ENCODE data around the gene GRK3.
A peak's percentile ranks its signal among the peaks of the same experiment; 100 is the strongest.
"Not testable (repeated sequence)": the region's sequence is repeated elsewhere in the genome, so short reads cannot be mapped to it uniquely, and the experiment has no call there.

Gene GRK3

GRCh38 chr22:25702040-25702439, 137.6 kb downstream of the GRK3 start:
- peaks cover 19 to 79% (median 42%) of the 10 kb centered on the region in 11 experiments; a peak in 21 of 22 replicates for H3K36me3 ChIP-seq
- no peak overlapping the region; a peak in 1 of 22 replicates for H3K4me2 ChIP-seq
- TF ChIP-seq Cebpa-rat (IDR thresholded peaks at IDR 0.05) = no peak
- peaks cover 0 to 14% (median 0%) of the 10 kb centered on the region in 11 experiments; a peak in 4 of 22 replicates for H4K20me1 ChIP-seq
- H3K9ac ChIP-seq = no peak overlapping the region
- no peaks in the 10 kb centered on the region for H3K9me3 ChIP-seq (replicated peaks in 1 of 11)
- H3K27ac ChIP-seq = no peak overlapping the region
- no peaks in the 10 kb centered on the region for H3K27me3 ChIP-seq
- H3K4me1 ChIP-seq = peaks cover 8 to 29% (median 15%) of the 10 kb centered on the region in 10 experiments; a peak in 18 of 20 replicates
- H3K4me3 ChIP-seq = no peak overlapping the region

GRCh38 chr22:25702571-25703167, 138.2 kb downstream of the GRK3 start:
- peaks cover 0 to 14% (median 0%) of the 10 kb centered on the region in 11 experiments; a peak in 4 of 22 replicates for H4K20me1 ChIP-seq
- no peaks in the 10 kb centered on the region for H3K9me3 ChIP-seq (replicated peaks in 1 of 11)
- peak overlapping the region in 1 of 11 experiments; percentile 33; a peak in 1 of 22 replicates for H3K27ac ChIP-seq
- peaks cover 20 to 79% (median 44%) of the 10 kb centered on the region in 11 experiments; a peak in 21 of 22 replicates for H3K36me3 ChIP-seq
- no peak overlapping the region for H3K4me3 ChIP-seq
- peak overlapping the region; percentile 3 to 65 (median 25); a peak in 13 of 22 replicates for H3K4me2 ChIP-seq
- no peak for TF ChIP-seq Cebpa-rat (IDR thresholded peaks at IDR 0.05)
- 0 out of 22 replicates have a peak overlapping the region, but pooled peaks of 1 of the 11 experiments have one; percentile 1 for H3K9ac ChIP-seq
- H3K4me1 ChIP-seq = peaks cover 8 to 32% (median 17%) of the 10 kb centered on the region in 10 experiments; a peak in 18 of 20 replicates
- no peaks in the 10 kb centered on the region for H3K27me3 ChIP-seq

- Histone ChIP-seq H3K27ac (no peak overlapping the region), H3K4me3 (no peak overlapping the region), H3K9ac (no peak overlapping the region)
Measured at GRCh38 chr22:25704701-25705100, 140.2 kb downstream of the GRK3 start.

GRCh38 chr22:25706197-25706596, 141.7 kb downstream of the GRK3 start:
- TF ChIP-seq Cebpa-rat (IDR thresholded peaks at IDR 0.05) = no peak
- Histone ChIP-seq H4K20me1 (peaks cover 0 to 14% (median 0%) of the 10 kb centered on the region in 11 experiments; a peak in 2 of 22 replicates), H3K27ac (no peak overlapping the region), H3K36me3 (peaks cover 26 to 82% (median 51%) of the 10 kb centered on the region in 11 experiments; a peak in 21 of 22 replicates), H3K9ac (no peak overlapping the region), H3K4me2 (no peak overlapping the region), H3K4me1 (peaks cover 8 to 32% (median 16%) of the 10 kb centered on the region in 10 experiments; a peak in 17 of 20 replicates), H3K9me3 (replicated peaks in 1 of 11) (no peaks in the 10 kb centered on the region), H3K4me3 (no peak overlapping the region), H3K27me3 (no peaks in the 10 kb centered on the region)

More at GRCh38 chr22:25704701-25705100, 140.2 kb downstream of the GRK3 start:
- Histone ChIP-seq H3K27me3 (no peaks in the 10 kb centered on the region), H3K4me1 (peaks cover 8 to 36% (median 13%) of the 10 kb centered on the region in 10 experiments; a peak in 17 of 20 replicates), H3K9me3 (replicated peaks in 1 of 11) (no peaks in the 10 kb centered on the region), H4K20me1 (peaks cover 0 to 14% (median 0%) of the 10 kb centered on the region in 11 experiments; a peak in 3 of 22 replicates), H3K4me2 (no peak overlapping the region), H3K36me3 (peaks cover 24 to 82% (median 51%) of the 10 kb centered on the region in 11 experiments; a peak in 21 of 22 replicates)
- no peak for TF ChIP-seq Cebpa-rat (IDR thresholded peaks at IDR 0.05)

GRCh38 chr22:25708430-25708829, 144.0 kb downstream of the GRK3 start:
- not testable (repeated sequence) for H3K9ac ChIP-seq; H3K4me2 ChIP-seq; H4K20me1 ChIP-seq; H3K27ac ChIP-seq; H3K9me3 ChIP-seq (replicated peaks in 1 of 11); H3K27me3 ChIP-seq; H3K4me3 ChIP-seq
- Histone ChIP-seq H3K4me1 (peaks cover 0 to 18% (median 2%) of the 10 kb centered on the region in 10 experiments; a peak in 6 of 20 replicates), H3K36me3 (peaks cover 33 to 100% (median 71%) of the 10 kb centered on the region in 11 experiments)

GRCh38 chr22:25709758-25710157, 145.3 kb downstream of the GRK3 start:
- H3K27ac ChIP-seq = no peak overlapping the region
- no peak for TF ChIP-seq Cebpa-rat (IDR thresholded peaks at IDR 0.05)
- H3K9me3 ChIP-seq (replicated peaks in 1 of 11) = no peaks in the 10 kb centered on the region
- H3K36me3 ChIP-seq = peaks cover 32 to 100% (median 71%) of the 10 kb centered on the region in 11 experiments; a peak in 21 of 22 replicates
- peaks cover 0 to 18% (median 2%) of the 10 kb centered on the region in 10 experiments; a peak in 6 of 20 replicates for H3K4me1 ChIP-seq
- H3K4me2 ChIP-seq = no peak overlapping the region
- H4K20me1 ChIP-seq = no peaks in the 10 kb centered on the region
- no peak overlapping the region for H3K9ac ChIP-seq
- no peaks in the 10 kb centered on the region for H3K27me3 ChIP-seq
- H3K4me3 ChIP-seq = no peak overlapping the region

GRCh38 chr22:25710501-25710900, 146.0 kb downstream of the GRK3 start:
- peak overlapping the region in 1 of 11 experiments; percentile 16; a peak in 1 of 22 replicates for H3K4me2 ChIP-seq
- no peaks in the 10 kb centered on the region for H3K9me3 ChIP-seq (replicated peaks in 1 of 11)
- peaks cover 36 to 99% (median 75%) of the 10 kb centered on the region in 11 experiments; a peak in 21 of 22 replicates for H3K36me3 ChIP-seq
- H3K9ac ChIP-seq = no peak overlapping the region
- H3K4me1 ChIP-seq = peaks cover 0 to 18% (median 2%) of the 10 kb centered on the region in 10 experiments; a peak in 6 of 20 replicates
- no peaks in the 10 kb centered on the region for H4K20me1 ChIP-seq
- TF ChIP-seq Cebpa-rat (IDR thresholded peaks at IDR 0.05) = no peak
- no peak overlapping the region for H3K27ac ChIP-seq
- H3K4me3 ChIP-seq = no peak overlapping the region
- H3K27me3 ChIP-seq = no peaks in the 10 kb centered on the region

GRCh38 chr22:25711491-25711890, 147.0 kb downstream of the GRK3 start:
- no peak for TF ChIP-seq Cebpa-rat (IDR thresholded peaks at IDR 0.05)
- Histone ChIP-seq H3K27ac (no peak overlapping the region), H3K4me3 (no peak overlapping the region), H3K9me3 (replicated peaks in 1 of 11) (no peaks in the 10 kb centered on the region), H4K20me1 (no peaks in the 10 kb centered on the region), H3K4me2 (no peak overlapping the region), H3K9ac (no peak overlapping the region), H3K4me1 (peaks cover 0 to 17% (median 2%) of the 10 kb centered on the region in 10 experiments; a peak in 6 of 20 replicates), H3K27me3 (no peaks in the 10 kb centered on the region), H3K36me3 (peaks cover 28 to 99% (median 69%) of the 10 kb centered on the region in 11 experiments; a peak in 21 of 22 replicates)

GRCh38 chr22:25712661-25713400, 148.4 kb downstream of the GRK3 start:
- Histone ChIP-seq H3K27me3 (no peaks in the 10 kb centered on the region), H3K9me3 (replicated peaks in 1 of 11) (no peaks in the 10 kb centered on the region), H3K27ac (no peak overlapping the region), H3K4me3 (no peak overlapping the region), H3K4me2 (no peak overlapping the region), H3K4me1 (peaks cover 0 to 6% (median 0%) of the 10 kb centered on the region in 10 experiments; a peak in 4 of 20 replicates), H3K36me3 (peaks cover 20 to 99% (median 63%) of the 10 kb centered on the region in 11 experiments; a peak in 21 of 22 replicates), H4K20me1 (no peaks in the 10 kb centered on the region), H3K9ac (no peak overlapping the region)
- no peak for TF ChIP-seq Cebpa-rat (IDR thresholded peaks at IDR 0.05)

All from BLaER1 treated with 17β-estradiol and CSF1 and Interleukin-3, amounts not matched to agents 10 nM and 100 nM (cell line).